Breast epithelium (tissue), 3 donors: Measurements from ENCODE around the gene GTPBP4.

ENCODE experiments used
- POLR2A ChIP-seq: fragments of 450-650 bp; IDR thresholded peaks from one replicate; pipeline ENCODE4 v1.6.1; 2016; ENCODE audit warnings: antibody characterized with exemption, mild to moderate bottlenecking, moderate library complexity
- TF ChIP-seq, protein P1 (sequence below), 3 donors: fragments of 450-650 bp; IDR thresholded peaks; one replicate each; pipeline ENCODE4 v1.5.1; 2016 to 2017; ENCODE audit warnings: antibody characterized with exemption in 3 of 3, mild to moderate bottlenecking in 3 of 3, moderate library complexity in 3 of 3

DNA sequence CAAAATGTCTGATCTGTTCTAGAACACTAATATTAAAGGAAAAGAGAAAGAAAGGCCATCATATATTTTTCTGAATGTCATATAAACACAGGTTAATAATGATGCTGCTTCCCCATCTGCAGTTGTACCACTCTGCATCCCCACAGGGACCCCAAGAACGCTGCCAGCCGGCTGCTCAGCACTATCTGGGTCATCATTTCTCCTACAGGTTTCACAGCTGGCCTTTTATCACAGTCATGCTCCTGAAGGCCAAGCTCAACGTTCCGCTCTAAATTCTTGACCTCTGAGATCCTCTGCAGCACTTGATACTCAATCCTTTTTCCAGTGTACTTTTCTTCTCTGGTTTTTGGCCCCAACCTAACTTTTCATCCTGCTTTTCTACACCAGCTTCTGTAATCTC lies 55.9 kb downstream of the GTPBP4 start:
- TF ChIP-seq, protein P1, sequence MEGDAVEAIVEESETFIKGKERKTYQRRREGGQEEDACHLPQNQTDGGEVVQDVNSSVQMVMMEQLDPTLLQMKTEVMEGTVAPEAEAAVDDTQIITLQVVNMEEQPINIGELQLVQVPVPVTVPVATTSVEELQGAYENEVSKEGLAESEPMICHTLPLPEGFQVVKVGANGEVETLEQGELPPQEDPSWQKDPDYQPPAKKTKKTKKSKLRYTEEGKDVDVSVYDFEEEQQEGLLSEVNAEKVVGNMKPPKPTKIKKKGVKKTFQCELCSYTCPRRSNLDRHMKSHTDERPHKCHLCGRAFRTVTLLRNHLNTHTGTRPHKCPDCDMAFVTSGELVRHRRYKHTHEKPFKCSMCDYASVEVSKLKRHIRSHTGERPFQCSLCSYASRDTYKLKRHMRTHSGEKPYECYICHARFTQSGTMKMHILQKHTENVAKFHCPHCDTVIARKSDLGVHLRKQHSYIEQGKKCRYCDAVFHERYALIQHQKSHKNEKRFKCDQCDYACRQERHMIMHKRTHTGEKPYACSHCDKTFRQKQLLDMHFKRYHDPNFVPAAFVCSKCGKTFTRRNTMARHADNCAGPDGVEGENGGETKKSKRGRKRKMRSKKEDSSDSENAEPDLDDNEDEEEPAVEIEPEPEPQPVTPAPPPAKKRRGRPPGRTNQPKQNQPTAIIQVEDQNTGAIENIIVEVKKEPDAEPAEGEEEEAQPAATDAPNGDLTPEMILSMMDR (IDR thresholded peaks at IDR 0.05), result no peak
- TF ChIP-seq POLR2A, result no peak
